BJ (cell line): Measurements from ENCODE around the gene ZFYVE26. TPM values are rescaled to one million over a fixed set of nuclear protein-coding genes. Genes with fewer than 3 reads are reported as not detected.

ENCODE experiments used
- CTCF ChIA-PET: fragments of 350-600 bp; formaldehyde crosslinking; extraction: SDS; loops from one replicate; lab custom pipeline; 2021; ENCODE audit warnings: antibody characterized with exemption, inconsistent platforms; lab: Yijun Ruan, JAX
- POLR2A ChIA-PET: fragments of 300-600 bp; sonication (Branson Sonifier 250); formaldehyde crosslinking; extraction: SDS; loops from one replicate; lab custom pipeline; 2021; ENCODE audit warnings: antibody characterized with exemption; lab: Charles Lee
- DNase-seq: peaks from one replicate; pipeline ENCODE4 v3.0.0-alpha.2; 2011; ENCODE audit warnings: low read depth
- H3K27me3 ChIP-seq: 2 replicates; pipeline ENCODE4 v1.6.0; 2011; ENCODE audit warnings: low read length; ENCODE audit not compliant: control insufficient read depth, insufficient read depth
- H3K36me3 ChIP-seq: 2 replicates; pipeline ENCODE4 v1.5.1; 2011; ENCODE audit warnings: low read length; ENCODE audit not compliant: control insufficient read depth, insufficient read depth
- H3K4me3 ChIP-seq: 2 replicates; pipeline ENCODE4 v1.5.1; 2011; ENCODE audit warnings: low read depth, mild to moderate bottlenecking, control low read depth, low read length
- CTCF ChIP-seq: IDR thresholded peaks from 2 replicates; pipeline ENCODE4 v1.5.1; 2011; ENCODE audit warnings: low read depth, mild to moderate bottlenecking, control low read depth, inconsistent platforms, low read length, moderate library complexity; ENCODE audit not compliant: insufficient read depth
- polyA plus RNA-seq: library from polyadenylated mRNA; depleted of rRNA; stranded (reverse); fragments of >200 nt; gene quantifications from 2 replicates; pipeline ENCODE4 v1.2.3, GENCODE V29; 2011

The ZFYVE26 gene
- polyA plus RNA-seq, 1 experiment = 14.2 TPM

- Histone ChIP-seq H3K27me3 (no peaks in the 10 kb centered on the region), H3K36me3 (peaks cover 26% of the 10 kb centered on the region), H3K4me3 (no peak overlapping the region)
- ChIA-PET POLR2A (no interaction called here), CTCF (interaction anchor here (1.0 kb wide), 1 partner anchor 19 kb away, joined by 4 read pairs; no protein-coding TSS in a partner anchor)
- TF ChIP-seq CTCF = no peak
- no peak for DNase-seq
These were observed 39.6 kb downstream of the ZFYVE26 start for GRCh38 chr14:67776653-67777322.

GRCh38 chr14:67773844-67774377 lies 42.5 kb downstream of the ZFYVE26 start:
- Histone ChIP-seq H3K4me3 (no peak overlapping the region), H3K27me3 (no peaks in the 10 kb centered on the region), H3K36me3 (peaks cover 25% of the 10 kb centered on the region)
- CTCF ChIA-PET = no interaction called here
- POLR2A ChIA-PET = interaction anchor here (0.6 kb wide), 1 partner anchor 80 kb away, joined by 5 read pairs; no protein-coding TSS in a partner anchor
- TF ChIP-seq CTCF = no peak
- DNase-seq = no peak

- Histone ChIP-seq H3K36me3 (peaks cover 20% of the 10 kb centered on the region), H3K27me3 (no peaks in the 10 kb centered on the region), H3K4me3 (no peak overlapping the region)
- no peak for DNase-seq
- POLR2A ChIA-PET = no interaction called here
- CTCF ChIA-PET = no interaction called here
- TF ChIP-seq CTCF = no peak
These were observed 48.2 kb downstream of the ZFYVE26 start for GRCh38 chr14:67768219-67768618.

- CTCF ChIA-PET = no interaction called here
These were observed 50.2 kb downstream of the ZFYVE26 start for GRCh38 chr14:67766035-67766680.

More at GRCh38 chr14:67766035-67766680, 50.2 kb downstream of the ZFYVE26 start:
- TF ChIP-seq CTCF = no peak
- POLR2A ChIA-PET = no interaction called here
- DNase-seq = no peak
- Histone ChIP-seq H3K36me3 (peaks cover 18% of the 10 kb centered on the region), H3K4me3 (no peak overlapping the region), H3K27me3 (no peaks in the 10 kb centered on the region)
